BE2C (cell line): Measurements from ENCODE around the gene NDFIP2.
A peak's percentile ranks its signal among the peaks of the same experiment; 100 is the strongest.

Experiments
- DNase-seq: peaks from one replicate; pipeline ENCODE4 v3.0.0-alpha.2; 2020
- H3K27me3 ChIP-seq: fragments of 250-450 bp; sonication (Bioruptor Pico); 2 replicates; pipeline ENCODE4 v1.5.1; 2020; ENCODE audit warnings: mild to moderate bottlenecking
- H3K36me3 ChIP-seq: fragments of 250-450 bp; sonication (Bioruptor Pico); 2 replicates; pipeline ENCODE4 v1.5.1; 2020; ENCODE audit warnings: mild to moderate bottlenecking
- H3K4me1 ChIP-seq: fragments of 250-450 bp; sonication (Bioruptor Pico); 2 replicates; pipeline ENCODE4 v1.5.1; 2020
- H3K4me3 ChIP-seq: 2 replicates; pipeline ENCODE4 v1.5.1; 2011; ENCODE audit warnings: low read depth, low read length
- H3K9me3 ChIP-seq: fragments of 250-450 bp; sonication (Bioruptor Pico); 2 replicates; pipeline ENCODE4 v1.5.1; 2020
- TF ChIP-seq, protein P1 (sequence below): IDR thresholded peaks from 2 replicates; pipeline ENCODE4 v1.5.1; 2012; ENCODE audit warnings: mild to moderate bottlenecking, low read depth, low read length

The NDFIP2 gene

DNA sequence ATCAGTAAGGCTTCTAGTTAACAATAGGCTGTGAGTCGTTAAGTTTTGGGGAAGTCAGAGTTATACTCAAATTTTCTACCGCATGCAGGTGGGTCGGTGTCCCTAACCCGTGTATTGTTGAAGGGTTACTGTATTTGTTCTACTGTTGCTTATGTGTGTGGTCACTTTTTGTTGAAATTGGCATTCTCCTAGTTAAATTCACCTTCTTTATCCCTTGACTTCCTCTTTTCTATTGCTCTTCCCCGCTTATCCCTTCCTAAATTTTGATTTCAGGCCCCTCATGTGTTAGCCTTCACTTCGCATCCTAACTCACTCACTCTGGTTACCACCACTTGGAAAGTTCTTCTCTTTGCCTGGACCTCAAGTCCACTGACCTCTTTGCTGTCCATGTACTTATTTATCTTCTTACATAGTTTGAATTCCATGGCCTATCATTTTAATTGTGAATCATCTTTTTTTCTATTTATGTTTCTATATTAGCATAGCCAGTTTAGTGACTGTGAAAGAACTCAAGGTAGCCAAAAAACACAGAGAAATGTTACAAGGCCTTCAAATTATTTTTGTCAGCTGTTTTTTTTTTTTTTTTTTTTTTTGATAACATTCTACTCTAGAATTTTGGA, 52.9 kb downstream of the NDFIP2 start:
- Histone ChIP-seq H3K9me3 (no peaks in the 10 kb centered on the region), H3K4me1 (no peaks in the 10 kb centered on the region), H3K27me3 (no peaks in the 10 kb centered on the region), H3K36me3 (no peaks in the 10 kb centered on the region), H3K4me3 (no peak overlapping the region)
- DNase-seq: no peak
- TF ChIP-seq, protein P1, sequence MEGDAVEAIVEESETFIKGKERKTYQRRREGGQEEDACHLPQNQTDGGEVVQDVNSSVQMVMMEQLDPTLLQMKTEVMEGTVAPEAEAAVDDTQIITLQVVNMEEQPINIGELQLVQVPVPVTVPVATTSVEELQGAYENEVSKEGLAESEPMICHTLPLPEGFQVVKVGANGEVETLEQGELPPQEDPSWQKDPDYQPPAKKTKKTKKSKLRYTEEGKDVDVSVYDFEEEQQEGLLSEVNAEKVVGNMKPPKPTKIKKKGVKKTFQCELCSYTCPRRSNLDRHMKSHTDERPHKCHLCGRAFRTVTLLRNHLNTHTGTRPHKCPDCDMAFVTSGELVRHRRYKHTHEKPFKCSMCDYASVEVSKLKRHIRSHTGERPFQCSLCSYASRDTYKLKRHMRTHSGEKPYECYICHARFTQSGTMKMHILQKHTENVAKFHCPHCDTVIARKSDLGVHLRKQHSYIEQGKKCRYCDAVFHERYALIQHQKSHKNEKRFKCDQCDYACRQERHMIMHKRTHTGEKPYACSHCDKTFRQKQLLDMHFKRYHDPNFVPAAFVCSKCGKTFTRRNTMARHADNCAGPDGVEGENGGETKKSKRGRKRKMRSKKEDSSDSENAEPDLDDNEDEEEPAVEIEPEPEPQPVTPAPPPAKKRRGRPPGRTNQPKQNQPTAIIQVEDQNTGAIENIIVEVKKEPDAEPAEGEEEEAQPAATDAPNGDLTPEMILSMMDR: no peak

DNA sequence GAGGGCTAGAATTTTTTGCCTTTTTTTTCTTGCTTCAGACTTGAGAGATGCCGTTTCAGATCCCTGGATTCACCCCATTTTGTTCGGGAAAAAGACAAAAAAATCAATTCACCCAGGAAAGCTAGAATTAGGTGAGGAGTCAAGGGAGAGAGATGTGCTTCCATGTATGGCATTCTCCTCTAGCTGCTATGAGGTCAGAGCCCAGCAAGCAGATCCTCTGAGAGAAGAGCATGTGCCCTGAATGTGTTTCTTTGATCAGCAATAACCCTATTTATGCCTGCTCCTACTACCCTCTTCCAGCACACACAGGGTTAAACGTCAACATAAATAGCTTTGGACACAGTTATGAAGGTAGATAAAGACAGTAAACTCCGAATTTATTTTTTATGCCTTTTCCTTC, 53.6 kb downstream of the NDFIP2 start:
- TF ChIP-seq, protein P1: no peak
- Histone ChIP-seq H3K4me1 (no peaks in the 10 kb centered on the region), H3K36me3 (no peaks in the 10 kb centered on the region), H3K27me3 (no peaks in the 10 kb centered on the region), H3K4me3 (no peak overlapping the region), H3K9me3 (no peaks in the 10 kb centered on the region)
- no peak for DNase-seq

DNA sequence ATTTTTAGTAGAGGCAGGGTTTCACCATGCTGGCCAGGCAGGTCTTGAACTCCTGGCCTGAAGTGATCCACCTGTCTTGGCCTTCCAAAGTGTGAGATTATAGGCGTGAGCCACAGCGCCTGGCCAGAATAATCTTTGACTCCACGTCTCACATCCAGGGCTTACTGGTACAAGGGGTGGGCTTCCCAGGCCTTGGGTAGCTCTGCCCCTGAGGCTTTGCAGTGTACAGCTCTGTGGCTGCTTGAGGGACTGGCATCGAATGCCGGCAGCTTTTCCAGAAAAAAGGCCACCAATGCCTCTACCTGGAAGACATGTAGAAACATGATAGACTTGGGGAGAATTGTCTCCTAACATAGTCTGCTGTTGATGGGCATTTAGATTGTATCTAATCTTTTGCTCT, 57.8 kb downstream of the NDFIP2 start:
- Histone ChIP-seq H3K36me3 (no peaks in the 10 kb centered on the region), H3K9me3 (no peaks in the 10 kb centered on the region), H3K27me3 (no peaks in the 10 kb centered on the region), H3K4me1 (no peaks in the 10 kb centered on the region; the same call in 1 of the 2 replicates), H3K4me3 (no peak overlapping the region)
- no peak for DNase-seq
- TF ChIP-seq, protein P1: no peak

DNA sequence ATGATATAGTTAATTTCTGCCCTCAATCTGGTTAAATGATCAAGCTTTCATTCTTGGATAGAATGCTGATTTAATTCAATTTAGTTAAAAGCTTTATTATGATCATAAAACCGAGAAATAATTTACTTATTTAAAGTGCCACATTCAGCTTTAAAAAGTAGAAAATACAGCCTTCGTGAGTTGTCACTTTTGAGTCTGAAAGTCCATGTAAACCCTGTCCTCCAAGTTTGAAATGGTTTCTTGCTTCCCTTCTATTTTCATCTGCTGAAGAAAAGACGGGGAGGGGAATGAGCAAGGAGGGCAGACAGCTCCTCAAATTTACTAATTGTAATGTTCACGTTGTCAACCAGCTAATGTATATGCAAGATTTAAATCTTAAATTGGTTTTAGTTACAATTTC, 59.5 kb downstream of the NDFIP2 start:
- Histone ChIP-seq H3K36me3 (no peaks in the 10 kb centered on the region), H3K4me3 (no peak overlapping the region), H3K27me3 (no peaks in the 10 kb centered on the region), H3K4me1 (peaks cover 4% of the 10 kb centered on the region; the same call in 1 of the 2 replicates), H3K9me3 (no peaks in the 10 kb centered on the region)
- no peak for DNase-seq
- TF ChIP-seq, protein P1: no peak

DNA sequence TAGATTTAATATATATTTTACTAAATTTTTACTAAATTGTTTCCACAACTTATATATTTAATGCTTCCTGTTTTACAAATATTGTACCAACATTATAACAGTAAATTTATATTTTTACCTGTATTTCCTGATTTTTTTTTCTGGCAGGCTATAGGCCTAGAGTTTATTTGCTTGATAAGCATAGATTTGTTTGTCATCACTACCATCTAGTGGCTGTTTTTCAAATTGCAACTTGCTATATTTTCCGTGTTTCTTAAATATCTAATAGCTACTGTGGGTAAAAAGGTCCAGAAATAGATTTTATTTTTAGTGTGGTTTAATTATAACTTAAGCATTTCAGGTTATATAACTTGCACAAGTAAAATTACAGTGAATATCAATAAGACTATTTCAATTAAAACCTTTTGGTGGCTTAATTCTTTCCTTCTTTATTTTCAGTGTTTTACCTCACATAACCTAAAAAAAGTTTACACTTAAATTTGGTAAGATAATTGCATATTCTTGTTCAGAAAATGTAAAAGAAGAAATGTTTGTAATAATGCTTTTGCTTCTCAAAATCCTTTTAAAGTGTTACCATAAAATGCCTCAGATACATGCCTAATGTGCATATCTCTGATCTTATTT, 60.6 kb downstream of the NDFIP2 start:
- DNase-seq: no peak
- H3K36me3 ChIP-seq: no peaks in the 10 kb centered on the region
- H3K4me1 ChIP-seq: peaks cover 4% of the 10 kb centered on the region; the same call in 1 of the 2 replicates
- no peak overlapping the region for H3K4me3 ChIP-seq
- TF ChIP-seq, protein P1: peak; percentile 68
- H3K9me3 ChIP-seq: no peaks in the 10 kb centered on the region
- no peaks in the 10 kb centered on the region for H3K27me3 ChIP-seq

DNA sequence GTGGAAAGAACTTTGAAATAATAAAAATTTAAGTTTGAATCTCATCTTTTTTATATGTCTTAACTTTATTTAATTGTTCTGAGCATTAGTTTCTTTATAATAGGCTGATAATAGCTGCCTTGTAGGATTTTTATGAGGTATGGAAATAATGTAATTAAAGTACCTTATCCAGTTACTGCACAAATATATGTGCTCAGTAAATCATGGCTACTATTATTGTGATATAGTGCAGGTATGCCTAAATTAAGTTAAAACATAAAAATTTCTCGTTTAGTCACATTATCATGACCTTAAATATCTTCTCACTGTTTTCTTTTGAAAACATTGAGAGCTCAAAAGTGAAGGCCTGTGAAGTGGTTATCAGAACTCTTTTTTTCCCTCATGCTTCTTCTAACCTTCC, 62.9 kb downstream of the NDFIP2 start:
- no peak overlapping the region for H3K4me3 ChIP-seq
- peaks cover 12% of the 10 kb centered on the region for H3K4me1 ChIP-seq
- H3K36me3 ChIP-seq: no peaks in the 10 kb centered on the region
- TF ChIP-seq, protein P1: no peak
- H3K9me3 ChIP-seq: no peaks in the 10 kb centered on the region
- no peaks in the 10 kb centered on the region for H3K27me3 ChIP-seq
- no peak for DNase-seq
